ENCODE results near the gene NPLOC4. TPM values are rescaled to one million over a fixed set of nuclear protein-coding genes. Genes with fewer than 3 reads are reported as not detected.

NPLOC4 gene
- total and polyA plus RNA-seq, 9 of the 15 experiments (the other 6 are each of a cell fraction or from before 2014, with no cell fraction given), result 1.5 to 116 (median 64.5) TPM

DNA sequence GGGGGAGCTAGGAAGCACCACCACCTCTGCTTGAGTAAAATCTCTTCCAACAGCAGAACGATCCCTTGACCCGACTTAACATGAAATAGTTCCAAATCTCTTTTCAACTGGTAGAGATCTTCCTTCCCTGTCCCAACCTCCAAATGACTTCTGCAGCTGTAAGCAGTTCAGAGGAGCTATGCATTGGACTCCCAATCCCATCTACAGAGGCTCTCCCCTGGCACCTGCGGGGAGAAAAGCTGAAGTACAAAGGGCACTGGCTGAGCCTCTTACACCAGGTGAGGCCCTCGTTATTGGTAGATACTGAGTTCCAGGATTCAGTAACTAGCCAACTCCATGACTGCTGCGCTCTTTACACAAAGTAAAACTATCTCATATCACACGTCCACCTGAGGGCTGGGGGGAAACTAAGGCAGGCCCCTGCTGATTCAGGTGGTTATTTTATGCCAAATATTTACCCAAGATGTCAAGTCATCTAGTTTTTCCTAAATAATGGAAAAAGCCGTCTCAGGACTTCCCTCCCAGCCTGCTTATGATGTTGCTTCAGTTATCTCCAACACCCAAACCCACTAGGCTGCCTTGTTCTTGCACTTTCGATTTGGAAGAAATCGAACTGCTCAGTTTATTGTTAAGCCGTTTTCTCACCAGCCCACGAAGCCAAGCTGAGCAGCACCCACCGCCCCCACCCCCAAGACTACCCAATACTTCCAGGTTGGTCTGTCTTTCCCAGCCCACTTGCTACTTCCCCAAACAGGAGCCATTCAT, 127.5 kb downstream of the NPLOC4 start (continued):
- TF ChIP-seq, protein P1, sequence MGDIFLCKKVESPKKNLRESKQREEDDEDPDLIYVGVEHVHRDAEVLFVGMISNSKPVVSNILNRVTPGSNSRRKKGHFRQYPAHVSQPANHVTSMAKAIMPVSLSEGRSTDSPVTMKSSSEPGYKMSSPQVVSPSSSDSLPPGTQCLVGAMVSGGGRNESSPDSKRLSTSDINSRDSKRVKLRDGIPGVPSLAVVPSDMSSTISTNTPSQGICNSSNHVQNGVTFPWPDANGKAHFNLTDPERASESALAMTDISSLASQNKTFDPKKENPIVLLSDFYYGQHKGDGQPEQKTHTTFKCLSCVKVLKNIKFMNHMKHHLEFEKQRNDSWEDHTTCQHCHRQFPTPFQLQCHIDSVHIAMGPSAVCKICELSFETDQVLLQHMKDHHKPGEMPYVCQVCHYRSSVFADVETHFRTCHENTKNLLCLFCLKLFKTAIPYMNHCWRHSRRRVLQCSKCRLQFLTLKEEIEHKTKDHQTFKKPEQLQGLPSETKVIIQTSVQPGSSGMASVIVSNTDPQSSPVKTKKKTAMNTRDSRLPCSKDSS (IDR thresholded peaks at IDR 0.05; ENCODE audit: low read depth, partially characterized antibody), result no peak
- TF ChIP-seq, protein P2, sequence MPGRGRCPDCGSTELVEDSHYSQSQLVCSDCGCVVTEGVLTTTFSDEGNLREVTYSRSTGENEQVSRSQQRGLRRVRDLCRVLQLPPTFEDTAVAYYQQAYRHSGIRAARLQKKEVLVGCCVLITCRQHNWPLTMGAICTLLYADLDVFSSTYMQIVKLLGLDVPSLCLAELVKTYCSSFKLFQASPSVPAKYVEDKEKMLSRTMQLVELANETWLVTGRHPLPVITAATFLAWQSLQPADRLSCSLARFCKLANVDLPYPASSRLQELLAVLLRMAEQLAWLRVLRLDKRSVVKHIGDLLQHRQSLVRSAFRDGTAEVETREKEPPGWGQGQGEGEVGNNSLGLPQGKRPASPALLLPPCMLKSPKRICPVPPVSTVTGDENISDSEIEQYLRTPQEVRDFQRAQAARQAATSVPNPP (IDR thresholded peaks at IDR 0.05; ENCODE audit: borderline replicate concordance, insufficient read depth, insufficient read length), result no peak
- no peak for TF ChIP-seq CBX5 (IDR thresholded peaks at IDR 0.05; ENCODE audit: borderline replicate concordance, low read depth)
- TF ChIP-seq, protein P3, sequence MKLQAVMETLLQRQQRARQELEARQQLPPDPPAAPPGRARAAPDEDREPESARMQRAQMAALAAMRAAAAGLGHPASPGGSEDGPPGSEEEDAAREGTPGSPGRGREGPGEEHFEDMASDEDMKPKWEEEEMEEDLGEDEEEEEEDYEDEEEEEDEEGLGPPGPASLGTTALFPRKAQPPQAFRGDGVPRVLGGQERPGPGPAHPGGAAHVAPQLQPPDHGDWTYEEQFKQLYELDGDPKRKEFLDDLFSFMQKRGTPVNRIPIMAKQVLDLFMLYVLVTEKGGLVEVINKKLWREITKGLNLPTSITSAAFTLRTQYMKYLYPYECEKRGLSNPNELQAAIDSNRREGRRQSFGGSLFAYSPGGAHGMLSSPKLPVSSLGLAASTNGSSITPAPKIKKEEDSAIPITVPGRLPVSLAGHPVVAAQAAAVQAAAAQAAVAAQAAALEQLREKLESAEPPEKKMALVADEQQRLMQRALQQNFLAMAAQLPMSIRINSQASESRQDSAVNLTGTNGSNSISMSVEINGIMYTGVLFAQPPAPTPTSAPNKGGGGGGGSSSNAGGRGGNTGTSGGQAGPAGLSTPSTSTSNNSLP (IDR thresholded peaks at IDR 0.05; ENCODE audit: borderline replicate concordance, low read depth, low read length), result no peak
- TF ChIP-seq ZNF224 (CRISPR knock-in tag; IDR thresholded peaks at IDR 0.05), result no peak
- TF ChIP-seq PML (IDR thresholded peaks at IDR 0.05; ENCODE audit: low read length), result peak; percentile 20; the same call in 1 of the 2 replicates
- TF ChIP-seq ZNF311 (CRISPR knock-in tag; IDR thresholded peaks at IDR 0.05), result no peak
- no peak for TF ChIP-seq ATF1 (CRISPR knock-in tag; IDR thresholded peaks at IDR 0.05)
- no peak for TF ChIP-seq ATF1 (tag; IDR thresholded peaks at IDR 0.05)
- TF ChIP-seq, protein P4, sequence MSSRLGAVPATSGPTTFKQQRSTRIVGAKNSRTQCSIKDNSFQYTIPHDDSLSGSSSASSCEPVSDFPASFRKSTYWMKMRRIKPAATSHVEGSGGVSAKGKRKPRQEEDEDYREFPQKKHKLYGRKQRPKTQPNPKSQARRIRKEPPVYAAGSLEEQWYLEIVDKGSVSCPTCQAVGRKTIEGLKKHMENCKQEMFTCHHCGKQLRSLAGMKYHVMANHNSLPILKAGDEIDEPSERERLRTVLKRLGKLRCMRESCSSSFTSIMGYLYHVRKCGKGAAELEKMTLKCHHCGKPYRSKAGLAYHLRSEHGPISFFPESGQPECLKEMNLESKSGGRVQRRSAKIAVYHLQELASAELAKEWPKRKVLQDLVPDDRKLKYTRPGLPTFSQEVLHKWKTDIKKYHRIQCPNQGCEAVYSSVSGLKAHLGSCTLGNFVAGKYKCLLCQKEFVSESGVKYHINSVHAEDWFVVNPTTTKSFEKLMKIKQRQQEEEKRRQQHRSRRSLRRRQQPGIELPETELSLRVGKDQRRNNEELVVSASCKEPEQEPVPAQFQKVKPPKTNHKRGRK (tag; IDR thresholded peaks at IDR 0.05), result no peak
- TF ChIP-seq ZNF589 (CRISPR knock-in tag; IDR thresholded peaks at IDR 0.05; ENCODE audit: low read depth), result no peak
- TF ChIP-seq HMG20A (CRISPR knock-in tag; conservative IDR thresholded peaks at IDR 0.05), result no peak
- no peak for TF ChIP-seq RHOXF2B (CRISPR knock-in tag; conservative IDR thresholded peaks at IDR 0.05)
- no peak for TF ChIP-seq SMARCB1 (IDR thresholded peaks at IDR 0.05; ENCODE audit: insufficient read length, low read depth)
- no peak for TF ChIP-seq TARDBP (IDR thresholded peaks at IDR 0.05)
- TF ChIP-seq, protein P5, sequence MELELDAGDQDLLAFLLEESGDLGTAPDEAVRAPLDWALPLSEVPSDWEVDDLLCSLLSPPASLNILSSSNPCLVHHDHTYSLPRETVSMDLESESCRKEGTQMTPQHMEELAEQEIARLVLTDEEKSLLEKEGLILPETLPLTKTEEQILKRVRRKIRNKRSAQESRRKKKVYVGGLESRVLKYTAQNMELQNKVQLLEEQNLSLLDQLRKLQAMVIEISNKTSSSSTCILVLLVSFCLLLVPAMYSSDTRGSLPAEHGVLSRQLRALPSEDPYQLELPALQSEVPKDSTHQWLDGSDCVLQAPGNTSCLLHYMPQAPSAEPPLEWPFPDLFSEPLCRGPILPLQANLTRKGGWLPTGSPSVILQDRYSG (tag; conservative IDR thresholded peaks at IDR 0.05; ENCODE audit: low read depth), result no peak
- no peak for TF ChIP-seq FOXK2 (conservative IDR thresholded peaks at IDR 0.05 in 1 of 2, IDR thresholded peaks at IDR 0.05 in 1 of 2; ENCODE audit: low read depth in 2 of 2)
- TF ChIP-seq, protein P6, sequence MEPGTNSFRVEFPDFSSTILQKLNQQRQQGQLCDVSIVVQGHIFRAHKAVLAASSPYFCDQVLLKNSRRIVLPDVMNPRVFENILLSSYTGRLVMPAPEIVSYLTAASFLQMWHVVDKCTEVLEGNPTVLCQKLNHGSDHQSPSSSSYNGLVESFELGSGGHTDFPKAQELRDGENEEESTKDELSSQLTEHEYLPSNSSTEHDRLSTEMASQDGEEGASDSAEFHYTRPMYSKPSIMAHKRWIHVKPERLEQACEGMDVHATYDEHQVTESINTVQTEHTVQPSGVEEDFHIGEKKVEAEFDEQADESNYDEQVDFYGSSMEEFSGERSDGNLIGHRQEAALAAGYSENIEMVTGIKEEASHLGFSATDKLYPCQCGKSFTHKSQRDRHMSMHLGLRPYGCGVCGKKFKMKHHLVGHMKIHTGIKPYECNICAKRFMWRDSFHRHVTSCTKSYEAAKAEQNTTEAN (CRISPR knock-in tag; IDR thresholded peaks at IDR 0.05), result no peak
- TF ChIP-seq ZNF57 (CRISPR knock-in tag; IDR thresholded peaks at IDR 0.05), result no peak
- TF ChIP-seq SMARCA5 (IDR thresholded peaks at IDR 0.05), result no peak
- no peak for TF ChIP-seq PURB (CRISPR knock-in tag; IDR thresholded peaks at IDR 0.05; ENCODE audit: low read depth)

Data from K562 (cell line).